Liver (tissue), 9 donors: ENCODE results near the gene PCDHA7. TPM values are rescaled to one million over a fixed set of nuclear protein-coding genes. Genes with fewer than 3 reads are reported as not detected.

Source experiments
- DNase-seq: peaks from one replicate; pipeline ENCODE4 v3.0.0-alpha.2; 2017; ENCODE audit warnings: low spot score
- H3K27ac ChIP-seq, 2 donors: one replicate each; pipeline ENCODE4 v1.7.0; 2013; ENCODE audit warnings: inconsistent platforms in 2 of 2, low read length in 2 of 2, control low read depth in 1 of 2, low read depth in 1 of 2, mild to moderate bottlenecking in 1 of 2
- H3K27me3 ChIP-seq, 4 donors: one replicate each; pipeline versions ENCODE4 v1.6.1 to v1.7.0; 2013; ENCODE audit warnings: low read length in 3 of 4, inconsistent platforms in 1 of 4, mild to moderate bottlenecking in 1 of 4, moderate library complexity in 1 of 4; ENCODE audit not compliant: control insufficient read depth in 4 of 4, insufficient read depth in 4 of 4
- H3K36me3 ChIP-seq, 4 donors: one replicate each; pipeline versions ENCODE4 v1.6.1 to v1.7.0; 2013; ENCODE audit warnings: low read length in 3 of 4, mild to moderate bottlenecking in 3 of 4, low read depth in 1 of 4, moderate library complexity in 1 of 4; ENCODE audit not compliant: control insufficient read depth in 4 of 4, insufficient read depth in 3 of 4
- H3K4me1 ChIP-seq, 4 donors: one replicate each; pipeline versions ENCODE4 v1.6.1 to v1.7.0; 2013; ENCODE audit warnings: low read length in 3 of 4, mild to moderate bottlenecking in 3 of 4, moderate library complexity in 1 of 4; ENCODE audit not compliant: control insufficient read depth in 4 of 4, insufficient read depth in 4 of 4
- H3K4me3 ChIP-seq, 3 donors: one replicate each; pipeline versions ENCODE4 v1.6.1 to v1.7.0; 2013; ENCODE audit warnings: low read length in 3 of 3, control low read depth in 1 of 3, low read depth in 1 of 3, mild to moderate bottlenecking in 1 of 3
- H3K9ac ChIP-seq, 2 donors: one replicate each; pipeline ENCODE4 v1.7.0; 2013; ENCODE audit warnings: low read length in 2 of 2, mild to moderate bottlenecking in 2 of 2, moderate library complexity in 2 of 2, control low read depth in 1 of 2, low read depth in 1 of 2
- H3K9me3 ChIP-seq, 4 donors: one replicate each; pipeline versions ENCODE4 v1.6.1 to v1.7.0; 2013; ENCODE audit warnings: low read length in 3 of 4; ENCODE audit not compliant: control insufficient read depth in 4 of 4
- ATF3 ChIP-seq: IDR thresholded peaks from 2 replicates; pipeline ENCODE4 v1.6.1; 2016; ENCODE audit warnings: antibody characterized with exemption
- EGR1 ChIP-seq, 2 donors: IDR thresholded peaks; 2 replicates each; pipeline ENCODE4 v1.6.1; 2016 to 2018; ENCODE audit warnings: antibody characterized with exemption in 2 of 2, low read depth in 2 of 2
- FOXA1 ChIP-seq: IDR thresholded peaks from 2 replicates; pipeline ENCODE4 v1.6.1; 2016; ENCODE audit warnings: antibody characterized with exemption
- FOXA2 ChIP-seq: IDR thresholded peaks from 2 replicates; pipeline ENCODE4 v1.6.1; 2016; ENCODE audit warnings: antibody characterized with exemption
- GABPA ChIP-seq, 2 donors: IDR thresholded peaks in 1 of 2; conservative IDR thresholded peaks in 1 of 2; 2 replicates each; pipeline ENCODE4 v1.6.1; 2016; ENCODE audit warnings: antibody characterized with exemption in 2 of 2, mild to moderate bottlenecking in 1 of 2, moderate library complexity in 1 of 2
- HNF4A ChIP-seq, 2 donors: conservative IDR thresholded peaks; 2 replicates each; pipeline ENCODE4 v1.6.1; 2016; ENCODE audit warnings: antibody characterized with exemption in 2 of 2, mild to moderate bottlenecking in 2 of 2
- HNF4G ChIP-seq: IDR thresholded peaks from 2 replicates; pipeline ENCODE4 v1.6.1; 2016; ENCODE audit warnings: antibody characterized with exemption
- JUND ChIP-seq, 2 donors: IDR thresholded peaks; 2 replicates each; pipeline ENCODE4 v1.6.1; 2016; ENCODE audit warnings: antibody characterized with exemption in 2 of 2
- MAX ChIP-seq: IDR thresholded peaks from 2 replicates; pipeline ENCODE4 v1.6.1; 2016; ENCODE audit warnings: antibody characterized with exemption
- NR2F2 ChIP-seq: IDR thresholded peaks from 2 replicates; pipeline ENCODE4 v1.6.1; 2016; ENCODE audit warnings: antibody characterized with exemption
- RAD21 ChIP-seq, 2 donors: IDR thresholded peaks; 2 replicates each; pipeline ENCODE4 v1.6.1; 2016; ENCODE audit warnings: antibody characterized with exemption in 2 of 2, mild to moderate bottlenecking in 2 of 2
- REST ChIP-seq: IDR thresholded peaks from 2 replicates; pipeline ENCODE4 v1.6.1; 2016; ENCODE audit warnings: antibody characterized with exemption, mild to moderate bottlenecking
- RXRA ChIP-seq, 2 donors: IDR thresholded peaks; 2 replicates each; pipeline ENCODE4 v1.6.1; 2017 to 2018; ENCODE audit warnings: antibody characterized with exemption in 2 of 2, mild to moderate bottlenecking in 1 of 2
- SP1 ChIP-seq: IDR thresholded peaks from 2 replicates; pipeline ENCODE4 v1.6.1; 2018; ENCODE audit warnings: antibody characterized with exemption, mild to moderate bottlenecking
- TAF1 ChIP-seq: conservative IDR thresholded peaks from 2 replicates; pipeline ENCODE4 v1.6.1; 2016; ENCODE audit warnings: antibody characterized with exemption, mild to moderate bottlenecking
- YY1 ChIP-seq: IDR thresholded peaks from 2 replicates; pipeline ENCODE4 v1.6.1; 2016; ENCODE audit warnings: antibody characterized with exemption, mild to moderate bottlenecking
- WGBS: extraction: QIAGEN DNeasy Blood & Tissue Kit; methylation state at CpG from one replicate; pipeline ENCODE4 v1.1.7; 2013; 5-methylcytosine and 5-hydroxymethylcytosine counted together
- polyA plus RNA-seq, 2 donors: library from polyadenylated mRNA; stranded (reverse) in 1 of 2; unstranded in 1 of 2; fragments of 200-250 nt in 1 of 2; fragments of >200 nt in 1 of 2; fragmentation: Nextera tagmentation in 1 of 2; extraction: Ambion mirVana in 1 of 2; gene quantifications; one replicate each; pipeline versions ENCODE4 v1.2.1 to v1.2.3, GENCODE V29; 2013 to 2015
- total RNA-seq, 2 donors: library from RNA; depleted of rRNA; stranded (reverse); fragments of >200 nt; gene quantifications; one replicate each; pipeline ENCODE4 v1.2.3, GENCODE V29; 2014
- TF ChIP-seq, protein P1 (sequence below): fragments of 150-350 bp; IDR thresholded peaks from 2 replicates; pipeline ENCODE4 v1.5.1; 2017; ENCODE audit warnings: improper control_type of control experiment, low read depth, low read length; ENCODE audit not compliant: missing input control
- TF ChIP-seq, protein P2 (sequence below): IDR thresholded peaks from 2 replicates; pipeline ENCODE4 v1.6.1; 2016; ENCODE audit warnings: antibody characterized with exemption
- donor health status: healthy.
- donor health status: healthy.
- donor health status: healthy.
- donor health status: healthy.
- donor health status: healthy.

PCDHA7 gene
- total and polyA plus RNA-seq, 4 donors = 0.05 TPM; not detected in 2

GRCh38 chr5:140827704-140828361 lies 6.2 kb upstream of the PCDHA7 start, which contains the start of gene PCDHA6:
Gene PCDHA6, plus strand, starts transcription at chr5:140827960. Its CDS starts 132 bp downstream, at chr5:140828092.
- no peaks in the 10 kb centered on the region for H3K4me1 ChIP-seq
- no peaks in the 10 kb centered on the region for H3K36me3 ChIP-seq
- 21% methylated on average over 27 of the region's 27 CpGs for WGBS
- H3K27ac ChIP-seq = no peak within 1 kb of the TSS
- no peak within 1 kb of the TSS for H3K4me3 ChIP-seq
- no peak within 1 kb of the TSS for H3K9ac ChIP-seq
- H3K27me3 ChIP-seq = peaks cover 0 to 5% (median 2%) of the 10 kb centered on the region in 4 donors
- DNase-seq = no peak
- peaks cover 16 to 43% (median 23%) of the 10 kb centered on the region in 4 donors for H3K9me3 ChIP-seq
- TF ChIP-seq, protein P1, sequence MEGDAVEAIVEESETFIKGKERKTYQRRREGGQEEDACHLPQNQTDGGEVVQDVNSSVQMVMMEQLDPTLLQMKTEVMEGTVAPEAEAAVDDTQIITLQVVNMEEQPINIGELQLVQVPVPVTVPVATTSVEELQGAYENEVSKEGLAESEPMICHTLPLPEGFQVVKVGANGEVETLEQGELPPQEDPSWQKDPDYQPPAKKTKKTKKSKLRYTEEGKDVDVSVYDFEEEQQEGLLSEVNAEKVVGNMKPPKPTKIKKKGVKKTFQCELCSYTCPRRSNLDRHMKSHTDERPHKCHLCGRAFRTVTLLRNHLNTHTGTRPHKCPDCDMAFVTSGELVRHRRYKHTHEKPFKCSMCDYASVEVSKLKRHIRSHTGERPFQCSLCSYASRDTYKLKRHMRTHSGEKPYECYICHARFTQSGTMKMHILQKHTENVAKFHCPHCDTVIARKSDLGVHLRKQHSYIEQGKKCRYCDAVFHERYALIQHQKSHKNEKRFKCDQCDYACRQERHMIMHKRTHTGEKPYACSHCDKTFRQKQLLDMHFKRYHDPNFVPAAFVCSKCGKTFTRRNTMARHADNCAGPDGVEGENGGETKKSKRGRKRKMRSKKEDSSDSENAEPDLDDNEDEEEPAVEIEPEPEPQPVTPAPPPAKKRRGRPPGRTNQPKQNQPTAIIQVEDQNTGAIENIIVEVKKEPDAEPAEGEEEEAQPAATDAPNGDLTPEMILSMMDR = no peak
- TF ChIP-seq HNF4A (conservative IDR thresholded peaks at IDR 0.05) (no peak), YY1 (no peak), JUND (IDR thresholded peaks at IDR 0.05) (no peak), MAX (no peak), NR2F2 (no peak), TAF1 (no peak), RAD21 (IDR thresholded peaks at IDR 0.05) (no peak), RXRA (IDR thresholded peaks at IDR 0.05) (no peak), REST (no peak), FOXA2 (no peak), SP1 (no peak), FOXA1 (no peak), EGR1 (IDR thresholded peaks at IDR 0.05; ENCODE audit: low read depth in 2 of 2) (no peak)
- TF ChIP-seq, protein P2, sequence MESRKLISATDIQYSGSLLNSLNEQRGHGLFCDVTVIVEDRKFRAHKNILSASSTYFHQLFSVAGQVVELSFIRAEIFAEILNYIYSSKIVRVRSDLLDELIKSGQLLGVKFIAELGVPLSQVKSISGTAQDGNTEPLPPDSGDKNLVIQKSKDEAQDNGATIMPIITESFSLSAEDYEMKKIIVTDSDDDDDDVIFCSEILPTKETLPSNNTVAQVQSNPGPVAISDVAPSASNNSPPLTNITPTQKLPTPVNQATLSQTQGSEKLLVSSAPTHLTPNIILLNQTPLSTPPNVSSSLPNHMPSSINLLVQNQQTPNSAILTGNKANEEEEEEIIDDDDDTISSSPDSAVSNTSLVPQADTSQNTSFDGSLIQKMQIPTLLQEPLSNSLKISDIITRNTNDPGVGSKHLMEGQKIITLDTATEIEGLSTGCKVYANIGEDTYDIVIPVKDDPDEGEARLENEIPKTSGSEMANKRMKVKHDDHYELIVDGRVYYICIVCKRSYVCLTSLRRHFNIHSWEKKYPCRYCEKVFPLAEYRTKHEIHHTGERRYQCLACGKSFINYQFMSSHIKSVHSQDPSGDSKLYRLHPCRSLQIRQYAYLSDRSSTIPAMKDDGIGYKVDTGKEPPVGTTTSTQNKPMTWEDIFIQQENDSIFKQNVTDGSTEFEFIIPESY = no peak

GRCh38 chr5:140828362-140828737 lies 5.7 kb upstream of the PCDHA7 start:
- H3K27ac ChIP-seq = no peak overlapping the region
- H3K4me1 ChIP-seq = no peaks in the 10 kb centered on the region
- no peaks in the 10 kb centered on the region for H3K36me3 ChIP-seq
- no peak for TF ChIP-seq NR2F2
- no peak for TF ChIP-seq MAX
- TF ChIP-seq, protein P1 = no peak
- TF ChIP-seq TAF1 = no peak
- no peak for TF ChIP-seq JUND (IDR thresholded peaks at IDR 0.05)
- no peak for TF ChIP-seq RAD21 (IDR thresholded peaks at IDR 0.05)
- TF ChIP-seq YY1 = no peak
- TF ChIP-seq RXRA (IDR thresholded peaks at IDR 0.05) = no peak
- no peak for TF ChIP-seq ATF3
- no peak for TF ChIP-seq GABPA (IDR thresholded peaks at IDR 0.05 in 1 of 2, conservative IDR thresholded peaks at IDR 0.05 in 1 of 2)
- no peak for TF ChIP-seq FOXA1
- TF ChIP-seq EGR1 (IDR thresholded peaks at IDR 0.05; ENCODE audit: low read depth in 2 of 2) = no peak
- no peak for TF ChIP-seq HNF4G
- H3K4me3 ChIP-seq = no peak overlapping the region
- DNase-seq = no peak
- H3K9me3 ChIP-seq = peaks cover 16 to 38% (median 21%) of the 10 kb centered on the region in 4 donors
- peaks cover 0 to 5% (median 2%) of the 10 kb centered on the region in 4 donors for H3K27me3 ChIP-seq
- WGBS = 22% methylated on average over 18 of the region's 18 CpGs
- H3K9ac ChIP-seq = no peak overlapping the region
